Calu3 (cell line): ENCODE results near the gene CUEDC1. TPM values are rescaled to one million over a fixed set of nuclear protein-coding genes. Genes with fewer than 3 reads are reported as not detected.

ENCODE experiments used
- BruUV-seq: library from RNA; stranded (reverse); fragments of 400-500 nt; replicated peaks from 2 replicates; lab custom pipeline; 2021; lab: Mats Ljungman, UMichigan
- CTCF ChIA-PET: fragments of 300-600 bp; sonication (Branson Sonifier 250); formaldehyde crosslinking; loops from one replicate; lab custom pipeline; 2022; ENCODE audit warnings: antibody characterized with exemption; lab: Charles Lee
- DNase-seq: peaks from one replicate; pipeline ENCODE4 v3.0.0; 2022
- H3K27ac Mint-ChIP-seq: one replicate; pipeline ENCODE4 v1.8.0; 2022; ENCODE audit warnings: mixed read lengths; ENCODE audit not compliant: unreplicated experiment
- H3K27me3 Mint-ChIP-seq: one replicate; pipeline ENCODE4 v1.8.0; 2022; ENCODE audit warnings: mixed read lengths; ENCODE audit not compliant: unreplicated experiment
- H3K36me3 Mint-ChIP-seq: one replicate; pipeline ENCODE4 v1.8.0; 2022; ENCODE audit warnings: mild to moderate bottlenecking, moderate library complexity, mixed read lengths; ENCODE audit not compliant: insufficient read depth, unreplicated experiment
- H3K4me1 Mint-ChIP-seq: one replicate; pipeline ENCODE4 v1.8.0; 2022; ENCODE audit warnings: mild to moderate bottlenecking, low read depth, mixed read lengths; ENCODE audit not compliant: unreplicated experiment
- H3K4me3 Mint-ChIP-seq: one replicate; pipeline ENCODE4 v1.8.0; 2022; ENCODE audit warnings: mild to moderate bottlenecking, low read depth, moderate library complexity, mixed read lengths; ENCODE audit not compliant: unreplicated experiment
- H3K9me3 Mint-ChIP-seq: one replicate; pipeline ENCODE4 v1.8.0; 2022; ENCODE audit warnings: low read depth, mixed read lengths; ENCODE audit not compliant: unreplicated experiment
- CTCF ChIP-seq: fragments of 200-600 bp; IDR thresholded peaks from one replicate; pipeline ENCODE4 v1.8.0; 2022; ENCODE audit warnings: antibody characterized with exemption; ENCODE audit not compliant: unreplicated experiment
- intact Hi-C: fragments of 100-400 bp; cut with micrococcal nuclease; formaldehyde crosslinking; loops from one replicate; pipeline ENCODE4 v1.10.0; 2022; ENCODE audit not compliant: unreplicated experiment
- total RNA-seq: library from RNA; stranded (reverse); gene quantifications from 2 replicates; pipeline ENCODE4 v1.2.3, GENCODE V29; 2022

Gene CUEDC1
- total RNA-seq, 1 experiment from 2014 or later, result 30.9 TPM

- CTCF ChIA-PET, result no interaction called here
- no peak overlapping the region for H3K4me3 Mint-ChIP-seq
- peaks cover 17% of the 10 kb centered on the region for H3K4me1 Mint-ChIP-seq
- no peak for DNase-seq
- no peaks in the 10 kb centered on the region for H3K27me3 Mint-ChIP-seq
- H3K9me3 Mint-ChIP-seq, result no peaks in the 10 kb centered on the region
- intact Hi-C loops, result no loop called here
- H3K36me3 Mint-ChIP-seq, result peaks cover 6% of the 10 kb centered on the region
- no peak overlapping the region for H3K27ac Mint-ChIP-seq
- TF ChIP-seq CTCF, result no peak
- BruUV-seq, result no TSS peak
These were observed 82.7 kb downstream of the CUEDC1 start for GRCh38 chr17:57872536-57872935.

GRCh38 chr17:57871863-57872262 lies 83.3 kb downstream of the CUEDC1 start:
- peaks cover 9% of the 10 kb centered on the region for H3K36me3 Mint-ChIP-seq
- CTCF ChIA-PET, result no interaction called here
- peaks cover 20% of the 10 kb centered on the region for H3K4me1 Mint-ChIP-seq
- BruUV-seq, result no TSS peak
- no peaks in the 10 kb centered on the region for H3K9me3 Mint-ChIP-seq
- H3K27ac Mint-ChIP-seq, result no peak overlapping the region
- H3K4me3 Mint-ChIP-seq, result no peak overlapping the region
- no peak for DNase-seq
- intact Hi-C loops, result no loop called here
- TF ChIP-seq CTCF, result no peak
- no peaks in the 10 kb centered on the region for H3K27me3 Mint-ChIP-seq

DNA sequence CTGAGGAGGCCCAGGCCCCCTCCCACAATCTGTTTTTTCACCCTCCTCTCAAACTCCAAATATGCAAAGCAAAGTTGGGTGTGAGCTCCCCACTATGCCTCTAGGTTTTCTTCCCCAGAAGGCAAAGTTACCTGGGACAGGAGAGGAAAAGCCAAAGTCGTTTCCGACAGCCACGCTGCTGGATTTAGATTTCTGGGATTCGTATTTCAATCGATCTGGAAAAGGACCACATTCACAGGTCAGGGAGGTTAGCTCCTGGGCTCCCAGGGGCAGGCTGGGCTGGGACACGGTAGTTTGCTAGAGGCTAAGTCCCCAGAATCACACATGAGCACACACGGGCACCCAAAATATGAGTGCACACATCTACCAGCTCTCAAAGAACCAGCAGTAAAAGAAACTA lies 84.1 kb downstream of the CUEDC1 start:
- no peak overlapping the region for H3K4me3 Mint-ChIP-seq
- peaks cover 16% of the 10 kb centered on the region for H3K4me1 Mint-ChIP-seq
- DNase-seq, result no peak
- peaks cover 13% of the 10 kb centered on the region for H3K36me3 Mint-ChIP-seq
- no peak overlapping the region for H3K27ac Mint-ChIP-seq
- CTCF ChIA-PET, result no interaction called here
- no peaks in the 10 kb centered on the region for H3K27me3 Mint-ChIP-seq
- intact Hi-C loops, result no loop called here
- no peak for TF ChIP-seq CTCF
- H3K9me3 Mint-ChIP-seq, result no peaks in the 10 kb centered on the region
- no TSS peak for BruUV-seq

DNA sequence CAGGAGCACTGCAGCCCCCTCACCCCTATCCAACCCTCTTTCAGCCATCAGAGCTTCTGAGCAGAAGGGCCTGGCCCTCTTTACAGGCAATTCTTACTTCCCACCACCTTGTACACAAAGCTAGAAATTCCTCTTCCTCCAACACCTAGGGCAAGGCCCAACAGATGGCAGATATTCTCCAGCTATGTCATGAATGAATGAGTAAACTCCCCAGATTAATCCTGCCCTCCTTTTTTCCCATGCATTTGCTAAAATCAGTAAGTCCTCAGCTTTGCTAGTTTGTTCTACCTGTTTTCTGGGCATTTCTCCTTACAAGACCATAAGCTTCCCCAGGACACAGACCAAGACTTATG lies 85.0 kb downstream of the CUEDC1 start:
- Mint-ChIP-seq H3K27me3 (no peaks in the 10 kb centered on the region), H3K36me3 (peaks cover 13% of the 10 kb centered on the region), H3K9me3 (no peaks in the 10 kb centered on the region), H3K4me1 (peaks cover 10% of the 10 kb centered on the region), H3K4me3 (no peak overlapping the region), H3K27ac (no peak overlapping the region)
- CTCF ChIA-PET, result interaction anchor here (0.7 kb wide), 1 partner anchor 120 kb away, joined by 4 read pairs; no protein-coding TSS in a partner anchor
- intact Hi-C loops, result no loop called here
- DNase-seq, result no peak
- TF ChIP-seq CTCF, result no peak
- no TSS peak for BruUV-seq
